ENCODE data around the gene MEG3.
"Not testable (repeated sequence)": the region's sequence is repeated elsewhere in the genome, so short reads cannot be mapped to it uniquely, and the experiment has no call there.

Gene MEG3

GRCh38 chr14:100787659-100788058, 38.3 kb upstream of the MEG3 start:
- Histone ChIP-seq H3K4me3 (no peak overlapping the region), H3K27ac (no peak overlapping the region)

- H3K4me3 ChIP-seq: no peak overlapping the region
- no peak overlapping the region for H3K27ac ChIP-seq
Measured at GRCh38 chr14:100788517-100788916, 37.4 kb upstream of the MEG3 start.

- H3K27ac ChIP-seq: no peak overlapping the region
Measured at GRCh38 chr14:100788942-100789341, 37.0 kb upstream of the MEG3 start.

GRCh38 chr14:100789460-100790417, 36.2 kb upstream of the MEG3 start:
- Histone ChIP-seq H3K4me3 (no peak overlapping the region), H3K27ac (no peak overlapping the region)

More at GRCh38 chr14:100788942-100789341, 37.0 kb upstream of the MEG3 start:
- H3K4me3 ChIP-seq: no peak overlapping the region

- H3K27ac ChIP-seq: no peak overlapping the region
- no peak overlapping the region for H3K4me3 ChIP-seq
Measured at GRCh38 chr14:100790502-100791347, 35.2 kb upstream of the MEG3 start.

GRCh38 chr14:100791348-100791735, 34.6 kb upstream of the MEG3 start:
- no peak overlapping the region for H3K4me3 ChIP-seq
- H3K27ac ChIP-seq: no peak overlapping the region

- Histone ChIP-seq H3K27ac (no peak overlapping the region), H3K4me3 (no peak overlapping the region)
Measured at GRCh38 chr14:100791995-100792394, 33.9 kb upstream of the MEG3 start.

- Histone ChIP-seq H3K4me3 (no peak overlapping the region), H3K27ac (peak overlapping the region in 4 of 21 experiments; percentile 57 to 76 (median 64))
Measured at GRCh38 chr14:100796946-100797345, 29.0 kb upstream of the MEG3 start.

- H3K4me3 ChIP-seq: no peak overlapping the region
- H3K27ac ChIP-seq: no peak overlapping the region
Measured at GRCh38 chr14:100800041-100800440, 25.9 kb upstream of the MEG3 start.

GRCh38 chr14:100801433-100801832, 24.5 kb upstream of the MEG3 start:
- H3K4me3 ChIP-seq, H3K27ac ChIP-seq: not testable (repeated sequence)

GRCh38 chr14:100802179-100802578, 23.7 kb upstream of the MEG3 start:
- no peak overlapping the region for H3K4me3 ChIP-seq

GRCh38 chr14:100802766-100803165, 23.2 kb upstream of the MEG3 start:
- no peak overlapping the region for H3K27ac ChIP-seq
- H3K4me3 ChIP-seq: no peak overlapping the region

More at GRCh38 chr14:100802179-100802578, 23.7 kb upstream of the MEG3 start:
- H3K27ac ChIP-seq: no peak overlapping the region

- H3K27ac ChIP-seq: no peak overlapping the region
- H3K4me3 ChIP-seq: no peak overlapping the region
Measured at GRCh38 chr14:100803226-100803625, 22.7 kb upstream of the MEG3 start.

GRCh38 chr14:100803676-100804075, 22.2 kb upstream of the MEG3 start:
- H3K27ac ChIP-seq: no peak overlapping the region
- H3K4me3 ChIP-seq: no peak overlapping the region

- Histone ChIP-seq H3K4me3 (no peak overlapping the region), H3K27ac (no peak overlapping the region)
Measured at GRCh38 chr14:100804138-100804537, 21.8 kb upstream of the MEG3 start.

- H3K4me3 ChIP-seq: no peak overlapping the region
- H3K27ac ChIP-seq: no peak overlapping the region
Measured at GRCh38 chr14:100804558-100805309, 21.2 kb upstream of the MEG3 start.

GRCh38 chr14:100806386-100806785, 19.5 kb upstream of the MEG3 start:
- Histone ChIP-seq H3K4me3 (no peak overlapping the region), H3K27ac (no peak overlapping the region)

GRCh38 chr14:100807496-100807895, 18.4 kb upstream of the MEG3 start:
- Histone ChIP-seq H3K4me3 (no peak overlapping the region), H3K27ac (no peak overlapping the region)

- no peak overlapping the region for H3K27ac ChIP-seq
- no peak overlapping the region for H3K4me3 ChIP-seq
Measured at GRCh38 chr14:100807979-100808734, 17.8 kb upstream of the MEG3 start.
